Measurements from ENCODE around the gene ANAPC1. TPM values are rescaled to one million over a fixed set of nuclear protein-coding genes. Genes with fewer than 3 reads are reported as not detected.
"Not testable (repeated sequence)": the region's sequence is repeated elsewhere in the genome, so short reads cannot be mapped to it uniquely, and the experiment has no call there.

Gene ANAPC1
- total RNA-seq, 4 donors from 2014 or later = 6.8 to 70.4 (median 30.5) TPM

DNA sequence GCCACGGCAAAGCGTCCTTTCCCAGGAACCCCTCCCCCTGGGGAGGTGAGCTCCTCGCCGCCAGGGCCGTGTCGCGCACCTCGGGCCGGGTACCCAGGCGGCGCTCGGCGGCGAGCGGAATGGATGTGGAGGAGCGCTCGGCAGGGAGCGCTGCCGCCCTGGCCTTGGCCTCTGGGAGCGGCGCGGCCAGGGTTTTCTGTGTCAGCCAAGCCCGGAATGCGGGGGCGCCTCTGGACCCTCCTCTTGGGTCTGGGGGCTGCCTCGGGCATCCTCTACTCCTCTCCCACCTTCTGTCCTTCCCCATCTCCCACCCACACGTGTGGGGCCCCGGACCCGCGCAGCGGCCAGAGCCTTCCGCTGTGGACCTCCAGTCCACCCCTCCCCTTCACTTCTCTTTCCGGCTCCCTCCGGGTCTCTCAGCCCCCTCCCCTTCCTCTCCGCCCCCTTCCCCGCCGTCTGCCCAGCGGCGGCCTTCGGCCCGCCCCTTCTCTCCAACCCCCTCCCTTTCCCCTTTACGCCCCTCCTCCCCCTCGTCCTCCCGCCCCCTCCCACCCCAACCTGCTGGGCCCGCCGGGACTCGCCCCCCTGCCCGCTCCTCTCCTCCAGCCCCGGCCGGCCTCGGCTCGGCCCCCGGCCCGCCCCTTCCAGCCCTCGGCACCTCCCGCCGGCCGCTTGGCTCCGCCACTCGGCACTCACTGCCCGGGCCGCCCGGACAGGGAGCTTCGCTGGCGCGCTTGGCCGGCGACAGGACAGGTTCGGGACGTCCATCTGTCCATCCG is 14.1 kb upstream of the ANAPC1 start, which contains the start of gene MERTK:
Gene MERTK (plus strand): TSS at position 684 of the 779 bp plus-strand sequence. CDS start 129 bp downstream, outside the sequence.
- H3K36me3 ChIP-seq = no peaks in the 10 kb centered on the region
- H3K4me1 ChIP-seq = peaks cover 4 to 5% of the 10 kb centered on the region in 2 donors
- H3K27ac ChIP-seq = peak within 1 kb of the TSS; percentile 87 to 96
- peak within 1 kb of the TSS; percentile 67 to 81 for H3K4me3 ChIP-seq
- no peaks in the 10 kb centered on the region for H3K27me3 ChIP-seq
- intact Hi-C loops (cut with DNase I; ENCODE audit: low total_unique reads) = loop anchor here (5.0 kb wide), 1 partner anchor 149 kb away; no protein-coding TSS in a partner anchor
- no peaks in the 10 kb centered on the region for H3K9me3 ChIP-seq
- DNase-seq = peak; percentile 87 to 90
- TF ChIP-seq POLR2A (IDR thresholded peaks at IDR 0.05) = peak; percentile 53 to 73
- TF ChIP-seq, protein P1, sequence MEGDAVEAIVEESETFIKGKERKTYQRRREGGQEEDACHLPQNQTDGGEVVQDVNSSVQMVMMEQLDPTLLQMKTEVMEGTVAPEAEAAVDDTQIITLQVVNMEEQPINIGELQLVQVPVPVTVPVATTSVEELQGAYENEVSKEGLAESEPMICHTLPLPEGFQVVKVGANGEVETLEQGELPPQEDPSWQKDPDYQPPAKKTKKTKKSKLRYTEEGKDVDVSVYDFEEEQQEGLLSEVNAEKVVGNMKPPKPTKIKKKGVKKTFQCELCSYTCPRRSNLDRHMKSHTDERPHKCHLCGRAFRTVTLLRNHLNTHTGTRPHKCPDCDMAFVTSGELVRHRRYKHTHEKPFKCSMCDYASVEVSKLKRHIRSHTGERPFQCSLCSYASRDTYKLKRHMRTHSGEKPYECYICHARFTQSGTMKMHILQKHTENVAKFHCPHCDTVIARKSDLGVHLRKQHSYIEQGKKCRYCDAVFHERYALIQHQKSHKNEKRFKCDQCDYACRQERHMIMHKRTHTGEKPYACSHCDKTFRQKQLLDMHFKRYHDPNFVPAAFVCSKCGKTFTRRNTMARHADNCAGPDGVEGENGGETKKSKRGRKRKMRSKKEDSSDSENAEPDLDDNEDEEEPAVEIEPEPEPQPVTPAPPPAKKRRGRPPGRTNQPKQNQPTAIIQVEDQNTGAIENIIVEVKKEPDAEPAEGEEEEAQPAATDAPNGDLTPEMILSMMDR (IDR thresholded peaks at IDR 0.05) = peak; percentile 75 to 76 (median 76)

DNA sequence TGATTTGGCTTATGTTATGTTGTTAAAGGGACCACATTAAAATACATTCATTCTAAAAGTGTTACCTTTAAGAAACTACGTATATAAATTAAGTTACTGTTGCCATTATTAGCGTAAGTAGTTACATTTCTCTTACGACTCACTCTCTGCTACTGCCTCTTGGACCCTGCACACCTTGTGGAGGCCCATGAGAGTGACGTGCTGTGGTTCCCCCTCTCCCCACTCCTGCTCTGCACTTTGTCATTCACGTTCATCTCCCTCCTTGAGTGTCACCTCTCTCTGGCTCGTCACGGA is 13.6 kb upstream of the ANAPC1 start:
- intact Hi-C loops (cut with DNase I; ENCODE audit: low total_unique reads) = loop anchor here (5.0 kb wide), 1 partner anchor 150 kb away; no protein-coding TSS in a partner anchor
- Histone ChIP-seq H3K27me3 (no peaks in the 10 kb centered on the region), H3K9me3 (no peaks in the 10 kb centered on the region), H3K4me1 (peaks cover 4 to 5% of the 10 kb centered on the region in 2 donors), H3K27ac (peak overlapping the region; percentile 87 to 96), H3K4me3 (peak overlapping the region; percentile 67 to 81), H3K36me3 (no peaks in the 10 kb centered on the region)
- no peak for TF ChIP-seq POLR2A (IDR thresholded peaks at IDR 0.05)
- TF ChIP-seq, protein P1 (IDR thresholded peaks at IDR 0.05) = no peak
- DNase-seq = no peak

DNA sequence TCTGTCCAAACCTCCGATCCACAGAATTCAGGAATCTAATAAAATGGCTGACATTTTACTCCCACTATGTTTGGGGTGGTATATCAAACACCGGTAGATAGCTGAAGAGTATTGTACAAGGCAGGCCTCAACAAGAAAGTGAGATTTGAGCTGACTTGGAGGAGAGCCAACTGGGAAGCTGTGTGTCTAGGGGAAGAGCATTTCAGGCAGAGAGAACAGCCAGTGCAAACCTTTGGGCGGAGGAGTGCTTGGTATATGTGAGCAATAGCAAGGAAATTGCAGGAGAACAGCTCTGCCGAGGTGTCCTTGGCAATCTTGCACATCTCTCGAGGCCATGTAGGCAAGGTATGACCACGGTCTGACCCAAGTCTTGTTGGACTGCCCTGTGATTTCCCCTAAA is 12.6 kb upstream of the ANAPC1 start:
- Histone ChIP-seq H3K4me1 (peaks cover 4 to 5% of the 10 kb centered on the region in 2 donors), H3K9me3 (no peaks in the 10 kb centered on the region), H3K27me3 (no peaks in the 10 kb centered on the region), H3K27ac (no peak overlapping the region), H3K36me3 (no peaks in the 10 kb centered on the region), H3K4me3 (no peak overlapping the region)
- TF ChIP-seq POLR2A (IDR thresholded peaks at IDR 0.05) = no peak
- TF ChIP-seq, protein P1 (IDR thresholded peaks at IDR 0.05) = no peak
- intact Hi-C loops (cut with DNase I; ENCODE audit: low total_unique reads) = loop anchor here (5.0 kb wide), 1 partner anchor 151 kb away; no protein-coding TSS in a partner anchor
- no peak for DNase-seq

DNA sequence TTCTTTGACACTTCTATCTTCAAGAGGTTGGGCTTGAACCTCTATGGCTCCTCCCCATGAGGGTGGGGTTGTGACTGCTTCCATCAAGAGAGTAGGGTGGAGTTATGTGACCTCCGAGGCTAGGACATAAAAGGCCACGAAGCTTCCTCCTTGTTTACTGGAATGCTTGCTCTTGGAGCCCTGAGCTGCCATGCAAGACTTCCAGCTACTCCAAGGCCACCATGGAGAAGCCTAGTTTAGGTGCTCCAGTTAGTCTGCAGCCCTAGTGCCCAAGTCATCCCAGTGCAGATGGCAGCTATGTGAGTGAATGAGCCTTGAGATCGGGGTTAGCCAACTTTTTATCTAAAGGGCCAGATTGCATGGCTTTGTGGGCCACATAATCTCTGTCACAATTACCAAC is 12.0 kb upstream of the ANAPC1 start:
- Histone ChIP-seq H3K36me3 (no peaks in the 10 kb centered on the region), H3K9me3 (no peaks in the 10 kb centered on the region), H3K27me3 (no peaks in the 10 kb centered on the region), H3K27ac (no peak overlapping the region), H3K4me3 (no peak overlapping the region), H3K4me1 (peaks cover 4 to 5% of the 10 kb centered on the region in 2 donors)
- no peak for TF ChIP-seq POLR2A (IDR thresholded peaks at IDR 0.05)
- TF ChIP-seq, protein P1 (IDR thresholded peaks at IDR 0.05) = no peak
- DNase-seq = no peak
- intact Hi-C loops (cut with DNase I; ENCODE audit: low total_unique reads) = loop anchor here (5.0 kb wide), 1 partner anchor 151 kb away; no protein-coding TSS in a partner anchor

DNA sequence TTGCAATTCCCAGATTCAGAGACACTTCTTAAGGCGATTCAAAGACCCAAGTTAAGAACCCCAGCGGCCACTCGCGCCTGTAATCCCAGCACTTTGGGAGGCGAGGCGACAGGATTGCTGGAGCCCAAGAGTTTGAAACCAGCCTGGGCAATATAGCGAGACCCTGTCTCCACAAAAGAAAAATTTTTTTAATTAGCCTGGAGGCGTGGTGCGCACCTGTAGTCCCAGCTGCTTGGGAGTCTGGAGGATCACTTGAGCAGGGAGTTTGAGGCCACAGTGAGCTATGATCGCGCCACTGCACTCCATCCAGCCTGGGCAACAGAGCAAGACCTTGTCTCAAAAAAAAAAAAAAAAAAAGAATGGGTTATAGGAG is 585 bp upstream of the ANAPC1 start:
- Histone ChIP-seq H3K27ac (peak overlapping the region; percentile 77 to 87), H3K36me3 (no peaks in the 10 kb centered on the region), H3K9me3 (no peaks in the 10 kb centered on the region), H3K27me3 (no peaks in the 10 kb centered on the region), H3K4me3 (peak overlapping the region; percentile 84 to 90), H3K4me1 (no peaks in the 10 kb centered on the region)
- no peak for DNase-seq
- no peak for TF ChIP-seq POLR2A (IDR thresholded peaks at IDR 0.05)
- TF ChIP-seq, protein P1 (IDR thresholded peaks at IDR 0.05) = no peak
- intact Hi-C loops (cut with DNase I; ENCODE audit: low total_unique reads) = no loop called here

DNA sequence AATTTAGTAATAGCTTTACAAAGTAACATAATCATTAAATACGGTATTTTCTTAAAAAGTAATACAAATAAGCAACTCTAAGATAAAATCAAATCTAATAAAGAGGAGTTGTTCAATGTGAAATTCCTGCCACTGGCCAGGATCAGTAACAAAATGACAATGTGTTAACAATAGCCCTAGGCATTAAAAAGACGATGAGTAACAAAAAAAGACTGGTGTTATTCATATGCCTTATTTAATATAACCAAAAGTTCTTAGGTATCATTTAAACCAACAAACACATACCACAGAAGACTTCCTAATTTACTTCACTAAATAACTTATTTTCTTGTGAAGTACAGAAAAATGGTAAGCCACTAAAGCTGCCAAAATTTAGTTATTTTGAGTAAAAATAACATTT is 11.2 kb downstream of the ANAPC1 start:
- H3K36me3 ChIP-seq; H3K27ac ChIP-seq; H3K9me3 ChIP-seq; H3K27me3 ChIP-seq; DNase-seq; H3K4me1 ChIP-seq; H3K4me3 ChIP-seq; intact Hi-C loops (cut with DNase I; ENCODE audit: low total_unique reads): not testable (repeated sequence)

DNA sequence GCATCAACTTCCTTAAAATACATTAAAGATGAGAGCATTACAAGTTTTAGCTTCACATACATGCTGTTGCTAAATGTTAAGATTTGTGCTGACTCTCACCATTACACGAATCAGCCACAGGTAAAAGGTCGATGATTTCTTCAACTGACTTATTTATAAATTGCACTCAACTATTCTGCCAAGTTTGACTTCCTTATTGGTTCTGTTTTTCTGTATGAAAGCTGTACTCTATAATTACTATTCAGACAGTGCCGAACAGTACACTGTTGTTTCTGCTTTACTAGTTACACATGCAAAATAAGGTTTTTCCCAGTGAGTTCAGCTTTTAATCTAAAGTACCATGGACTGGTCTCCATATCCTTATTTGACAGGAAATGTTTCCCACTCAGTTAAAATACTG is 18.9 kb downstream of the ANAPC1 start:
- H3K4me3 ChIP-seq; DNase-seq; H3K36me3 ChIP-seq; H3K4me1 ChIP-seq; intact Hi-C loops (cut with DNase I; ENCODE audit: low total_unique reads); H3K27me3 ChIP-seq; H3K27ac ChIP-seq; H3K9me3 ChIP-seq: not testable (repeated sequence)

DNA sequence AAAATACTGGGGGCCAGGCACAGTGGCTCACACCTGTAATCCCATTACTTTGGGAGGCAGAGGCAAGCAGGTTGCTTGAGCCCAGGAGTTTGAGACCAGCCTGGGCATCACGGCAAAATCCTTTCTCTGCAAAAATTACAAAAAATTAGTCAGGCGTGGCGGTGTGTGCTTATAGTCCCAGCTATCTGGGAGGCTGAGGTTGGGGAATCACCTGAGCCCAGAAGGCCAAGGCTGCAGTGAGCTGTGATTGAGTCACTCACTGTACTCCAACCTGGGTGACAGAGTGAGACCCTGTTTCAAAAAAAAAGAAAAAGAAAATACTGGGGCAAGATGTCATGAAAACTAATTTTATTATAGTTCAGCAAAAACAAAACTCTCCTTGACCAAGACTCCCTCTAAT is 24.0 kb downstream of the ANAPC1 start:
- H3K4me1 ChIP-seq; H3K27ac ChIP-seq; H3K36me3 ChIP-seq; DNase-seq; H3K4me3 ChIP-seq; H3K9me3 ChIP-seq; H3K27me3 ChIP-seq; intact Hi-C loops (cut with DNase I; ENCODE audit: low total_unique reads): not testable (repeated sequence)
